Cardiac muscle cell (in vitro differentiated cells and primary cell): ENCODE measurements around the gene PCGF2. TPM values are rescaled to one million over a fixed set of nuclear protein-coding genes. Genes with fewer than 3 reads are reported as not detected.

Source experiments
- DNase-seq, 2 donors: peaks; one replicate each; pipeline versions ENCODE4 v3.0.0 to v3.0.0-alpha.2; 2010 to 2017; ENCODE audit warnings: low read depth in 1 of 2, low spot score in 1 of 2
- H3K27ac ChIP-seq: fragments of 200-600 bp; sonication (generic); 2 replicates; pipeline ENCODE4 v1.5.1; 2016
- H3K27me3 ChIP-seq: fragments of 200-600 bp; sonication (generic); 2 replicates; pipeline ENCODE4 v1.6.0; 2016; ENCODE audit warnings: control low read depth
- H3K36me3 ChIP-seq: fragments of 200-600 bp; sonication (generic); 2 replicates; pipeline ENCODE4 v1.5.1; 2016; ENCODE audit warnings: control low read depth
- H3K4me1 ChIP-seq: fragments of 200-600 bp; sonication (generic); 2 replicates; pipeline ENCODE4 v1.8.1; 2017; ENCODE audit warnings: low read depth, mild to moderate bottlenecking, mixed run types
- H3K4me3 ChIP-seq: fragments of 200-600 bp; sonication (generic); 2 replicates; pipeline ENCODE4 v1.5.1; 2016; ENCODE audit warnings: mild to moderate bottlenecking
- H3K9me3 ChIP-seq: fragments of 200-600 bp; sonication (generic); 2 replicates; pipeline ENCODE4 v1.5.1; 2017; ENCODE audit warnings: low read depth, mild to moderate bottlenecking, control low read depth
- polyA plus RNA-seq: library from polyadenylated mRNA; unstranded; fragments of >200 nt; fragmentation: Nextera tagmentation; extraction: Ambion mirVana; gene quantifications from 2 replicates; pipeline ENCODE4 v1.2.1, GENCODE V29; 2016
- total RNA-seq: library from RNA; depleted of rRNA; stranded (reverse); fragments of >200 nt; gene quantifications from 2 replicates; pipeline ENCODE4 v1.2.3, GENCODE V29; 2016
- TF ChIP-seq, protein P1 (sequence below): IDR thresholded peaks from 2 replicates; pipeline ENCODE4 v1.5.1; 2012; ENCODE audit warnings: low read depth, mild to moderate bottlenecking, low read length

PCGF2 gene
- total and polyA plus RNA-seq, 2 experiments from 2014 or later = 12.2 to 21.7 TPM

- no peaks in the 10 kb centered on the region for H3K9me3 ChIP-seq
- H3K27me3 ChIP-seq = no peaks in the 10 kb centered on the region
- H3K27ac ChIP-seq = no peak overlapping the region
- DNase-seq = no peak
- peaks cover 10% of the 10 kb centered on the region for H3K4me1 ChIP-seq
- TF ChIP-seq, protein P1, sequence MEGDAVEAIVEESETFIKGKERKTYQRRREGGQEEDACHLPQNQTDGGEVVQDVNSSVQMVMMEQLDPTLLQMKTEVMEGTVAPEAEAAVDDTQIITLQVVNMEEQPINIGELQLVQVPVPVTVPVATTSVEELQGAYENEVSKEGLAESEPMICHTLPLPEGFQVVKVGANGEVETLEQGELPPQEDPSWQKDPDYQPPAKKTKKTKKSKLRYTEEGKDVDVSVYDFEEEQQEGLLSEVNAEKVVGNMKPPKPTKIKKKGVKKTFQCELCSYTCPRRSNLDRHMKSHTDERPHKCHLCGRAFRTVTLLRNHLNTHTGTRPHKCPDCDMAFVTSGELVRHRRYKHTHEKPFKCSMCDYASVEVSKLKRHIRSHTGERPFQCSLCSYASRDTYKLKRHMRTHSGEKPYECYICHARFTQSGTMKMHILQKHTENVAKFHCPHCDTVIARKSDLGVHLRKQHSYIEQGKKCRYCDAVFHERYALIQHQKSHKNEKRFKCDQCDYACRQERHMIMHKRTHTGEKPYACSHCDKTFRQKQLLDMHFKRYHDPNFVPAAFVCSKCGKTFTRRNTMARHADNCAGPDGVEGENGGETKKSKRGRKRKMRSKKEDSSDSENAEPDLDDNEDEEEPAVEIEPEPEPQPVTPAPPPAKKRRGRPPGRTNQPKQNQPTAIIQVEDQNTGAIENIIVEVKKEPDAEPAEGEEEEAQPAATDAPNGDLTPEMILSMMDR = no peak
- peaks cover 18% of the 10 kb centered on the region for H3K36me3 ChIP-seq
- H3K4me3 ChIP-seq = no peak overlapping the region
Observed at GRCh38 chr17:38739305-38739704, 8.8 kb downstream of the PCGF2 start.

GRCh38 chr17:38738686-38739085 lies 9.4 kb downstream of the PCGF2 start:
- no peaks in the 10 kb centered on the region for H3K9me3 ChIP-seq
- H3K27ac ChIP-seq = no peak overlapping the region
- H3K36me3 ChIP-seq = peaks cover 18% of the 10 kb centered on the region
- DNase-seq = no peak
- TF ChIP-seq, protein P1 = no peak
- no peak overlapping the region for H3K4me3 ChIP-seq
- H3K4me1 ChIP-seq = peaks cover 10% of the 10 kb centered on the region
- no peaks in the 10 kb centered on the region for H3K27me3 ChIP-seq

- Histone ChIP-seq H3K27me3 (no peaks in the 10 kb centered on the region), H3K4me3 (no peak overlapping the region), H3K36me3 (peaks cover 18% of the 10 kb centered on the region), H3K27ac (no peak overlapping the region), H3K4me1 (peaks cover 10% of the 10 kb centered on the region), H3K9me3 (no peaks in the 10 kb centered on the region)
- DNase-seq = no peak
- TF ChIP-seq, protein P1 = no peak
Observed at GRCh38 chr17:38738007-38738662, 10.0 kb downstream of the PCGF2 start.

GRCh38 chr17:38735161-38735997 lies 12.8 kb downstream of the PCGF2 start:
- no peaks in the 10 kb centered on the region for H3K4me1 ChIP-seq
- H3K27ac ChIP-seq = no peak overlapping the region
- no peaks in the 10 kb centered on the region for H3K9me3 ChIP-seq
- H3K27me3 ChIP-seq = no peaks in the 10 kb centered on the region
- peaks cover 18% of the 10 kb centered on the region for H3K36me3 ChIP-seq
- peak; percentile 56 to 73 for DNase-seq
- TF ChIP-seq, protein P1 = peak; percentile 90
- no peak overlapping the region for H3K4me3 ChIP-seq

DNA sequence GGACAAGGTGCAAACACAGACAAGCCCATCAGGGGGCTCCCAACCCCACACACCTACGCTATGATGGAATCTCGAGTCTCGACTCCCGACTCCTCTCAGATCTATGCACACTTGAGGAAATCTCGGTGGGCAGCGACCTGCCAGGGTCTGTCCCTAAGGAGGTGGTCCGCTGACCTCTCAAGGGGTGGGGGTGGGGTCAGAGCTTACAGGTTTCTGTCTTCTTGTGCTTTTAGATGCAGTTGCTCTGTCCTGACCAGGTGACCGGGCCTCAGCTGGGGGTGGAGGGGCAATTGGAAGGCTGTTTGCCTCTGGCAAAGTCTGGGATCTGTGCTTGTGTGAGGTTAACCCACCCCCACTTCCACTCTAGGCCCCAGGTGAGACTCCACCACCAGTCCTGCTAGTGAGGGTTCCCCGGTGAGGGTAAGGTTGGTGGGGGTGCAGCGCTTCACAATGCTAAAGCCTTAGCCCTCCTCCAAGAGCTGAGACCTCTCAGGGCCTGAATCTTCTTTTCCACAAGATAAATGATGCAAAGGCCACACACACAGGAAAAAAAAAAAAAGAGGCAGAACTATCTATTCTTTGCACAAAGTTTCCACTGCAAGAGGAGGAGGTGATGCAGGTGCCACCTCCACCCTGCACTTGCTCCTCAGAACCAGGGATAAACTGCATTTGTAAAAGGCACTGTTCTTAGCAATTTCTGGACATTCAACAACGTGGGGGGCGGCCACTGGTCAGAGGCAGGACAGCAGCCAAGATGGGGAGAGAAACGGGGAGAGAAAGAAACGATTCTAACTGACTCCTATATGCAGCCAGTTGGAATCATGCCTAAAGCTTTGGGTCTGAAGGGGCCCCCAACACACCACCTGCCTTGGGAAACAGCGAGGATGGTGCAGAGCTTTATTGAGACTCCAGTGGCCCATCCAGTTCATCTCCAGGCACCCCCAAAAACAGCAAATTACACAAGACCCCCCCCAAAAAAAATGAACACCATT lies 13.9 kb downstream of the PCGF2 start:
- H3K27me3 ChIP-seq = no peaks in the 10 kb centered on the region
- no peak for DNase-seq
- H3K4me1 ChIP-seq = no peaks in the 10 kb centered on the region
- no peak overlapping the region for H3K27ac ChIP-seq
- H3K36me3 ChIP-seq = peaks cover 13% of the 10 kb centered on the region
- no peaks in the 10 kb centered on the region for H3K9me3 ChIP-seq
- TF ChIP-seq, protein P1 = peak; percentile 17
- H3K4me3 ChIP-seq = no peak overlapping the region
